RPMI7951 (cell line): ENCODE measurements around the gene INVS. TPM values are rescaled to one million over a fixed set of nuclear protein-coding genes. Genes with fewer than 3 reads are reported as not detected.
A peak's percentile ranks its signal among the peaks of the same experiment; 100 is the strongest.
"Not testable (repeated sequence)": the region's sequence is repeated elsewhere in the genome, so short reads cannot be mapped to it uniquely, and the experiment has no call there.

Experiments used
- DNase-seq: peaks from one replicate; pipeline ENCODE4 v3.0.0-alpha.2; 2012; ENCODE audit warnings: low read depth
- total RNA-seq: library from RNA; depleted of rRNA; stranded (reverse); fragments of >200 nt; shearing (Covaris generic); gene quantifications from 2 replicates; pipeline ENCODE4 v1.2.3, GENCODE V29; 2014; rRNA removed

The INVS gene
- total RNA-seq, 1 experiment from 2014 or later = 15.0 TPM

DNA sequence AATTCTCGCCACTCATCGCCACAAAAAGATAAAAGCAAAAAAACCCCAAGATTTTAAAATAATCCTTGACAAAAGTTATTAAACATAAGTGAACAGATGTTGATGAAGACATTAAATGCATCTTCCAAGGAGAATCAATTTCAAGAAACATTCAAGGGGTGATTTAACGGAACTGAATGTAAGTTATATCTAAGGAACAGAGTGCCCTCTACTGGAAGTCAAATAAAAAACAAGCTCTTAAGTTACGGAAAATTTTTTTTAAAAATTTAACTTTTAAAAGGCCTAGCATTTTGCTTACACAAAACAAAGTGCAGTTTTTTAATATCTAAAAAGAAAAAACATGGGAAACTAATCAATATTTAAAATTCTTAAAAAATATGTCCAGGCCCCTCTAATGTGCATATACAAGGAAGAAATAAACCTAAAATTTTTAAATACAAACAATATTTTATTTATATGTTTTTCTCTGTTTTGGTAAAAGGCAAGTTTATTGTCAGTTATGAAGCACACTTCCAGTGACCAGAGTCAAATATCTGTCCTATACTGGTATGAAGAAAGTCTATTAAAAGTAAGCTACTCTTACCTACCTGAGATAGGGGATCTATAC, 225.7 kb downstream of the INVS start:
- DNase-seq = peak; percentile 41

DNA sequence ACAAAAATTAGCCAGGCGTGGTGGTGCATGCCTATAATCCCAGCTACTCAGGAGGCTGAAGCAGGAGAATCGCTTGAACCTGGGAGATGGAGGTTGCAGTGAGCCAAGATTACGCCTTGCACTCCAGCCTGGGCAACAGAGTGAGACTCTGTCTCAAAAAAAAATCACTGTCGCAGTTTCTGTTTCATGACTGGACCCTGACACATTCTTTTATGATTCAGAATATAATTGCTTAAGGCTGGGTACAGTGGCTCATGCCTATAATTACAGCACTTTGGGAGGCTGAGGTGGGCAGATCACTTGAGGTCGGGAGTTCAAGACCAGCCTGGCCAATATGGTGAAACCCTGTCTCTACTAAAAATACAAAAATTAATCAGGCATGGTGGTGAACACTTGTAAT, 239.7 kb downstream of the INVS start:
- not testable (repeated sequence) for DNase-seq

DNA sequence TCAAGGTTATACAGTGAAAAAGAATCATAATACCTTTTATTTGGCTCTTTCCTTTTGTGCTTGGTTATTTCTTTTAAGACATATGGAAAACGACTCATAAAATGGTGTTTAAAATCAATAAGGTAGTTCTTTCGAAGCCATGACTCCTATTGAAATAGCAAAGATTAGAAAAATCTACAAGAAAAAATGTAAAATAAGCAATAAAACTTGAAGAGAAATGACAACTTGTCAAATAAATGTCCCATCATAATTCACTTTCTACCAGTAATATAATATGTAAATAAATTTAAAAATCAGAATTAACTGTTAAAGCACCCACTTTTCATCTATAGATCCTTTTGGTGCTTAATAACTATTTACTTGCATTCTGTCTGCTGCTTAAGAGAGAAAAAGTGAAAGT, 241.2 kb downstream of the INVS start:
- no peak for DNase-seq

DNA sequence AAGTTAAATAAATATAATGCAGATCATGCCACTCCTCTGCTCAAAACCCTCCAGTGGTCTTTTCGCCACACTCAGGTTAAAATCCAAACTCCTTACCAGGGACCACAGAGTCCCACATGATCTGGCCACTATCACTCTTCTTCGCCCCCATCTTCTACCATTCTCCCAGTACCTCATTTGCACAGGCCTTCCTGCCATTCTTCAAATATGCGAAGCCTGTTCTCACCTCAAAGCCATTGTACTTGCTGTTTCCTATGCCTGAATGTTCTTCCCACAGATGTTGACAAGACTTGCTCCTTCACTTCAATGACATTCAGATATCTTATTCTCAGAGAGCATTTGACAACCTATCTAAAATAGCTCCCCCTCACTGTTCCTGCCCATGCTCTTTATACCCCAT, 242.8 kb downstream of the INVS start:
- no peak for DNase-seq

DNA sequence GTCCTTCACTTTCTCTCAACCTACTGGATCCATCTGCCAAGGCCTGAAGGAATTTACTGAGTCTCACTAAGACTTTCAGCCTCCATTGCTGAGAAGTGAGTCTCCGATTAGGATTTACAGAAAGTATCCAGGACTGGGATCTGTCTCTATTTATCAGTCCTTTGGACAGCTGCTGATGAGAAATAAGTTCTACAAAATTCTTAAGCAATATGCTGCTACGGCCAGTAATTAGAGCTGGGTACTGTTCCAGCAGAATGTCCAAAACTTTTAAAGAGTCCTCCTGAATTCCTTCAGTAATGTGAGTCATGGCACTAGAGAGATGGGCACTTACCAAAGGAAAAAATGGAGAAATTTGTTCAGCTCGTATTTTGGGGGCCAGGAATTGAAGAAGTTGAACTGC, 247.8 kb downstream of the INVS start:
- DNase-seq = no peak

DNA sequence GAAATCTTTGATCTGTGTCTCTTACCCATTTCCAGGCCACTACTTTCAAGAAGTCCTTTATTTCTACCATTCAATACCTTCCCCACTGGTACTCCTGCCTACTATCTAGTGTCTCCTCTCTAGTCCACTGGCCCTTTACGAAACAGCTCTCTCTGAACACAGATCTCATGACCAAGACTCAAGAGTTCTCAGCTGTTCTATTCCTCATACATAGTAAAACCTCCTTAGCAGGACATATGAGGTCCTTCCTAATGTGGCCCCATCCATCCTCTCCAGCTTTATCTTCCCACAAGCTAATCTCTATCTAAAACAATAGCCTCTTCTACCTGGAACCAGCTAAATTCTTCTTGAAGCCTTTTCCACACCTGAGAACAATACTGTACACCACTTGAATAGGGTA, 251.1 kb downstream of the INVS start:
- no peak for DNase-seq

Other genes with a start within 250 kb of the INVS start
- 10.6 and 12.4 TPM in 2 replicates for gene STX17, start 192.6 kb upstream of the INVS start, total RNA-seq
- gene ERP44, start 243 bp upstream of the INVS start, total RNA-seq = 27.5 and 32.7 TPM in 2 replicates